OCI-M1 (cell line): ENCODE results near the gene STAT3.
"Not testable (repeated sequence)": the region's sequence is repeated elsewhere in the genome, so short reads cannot be mapped to it uniquely, and the experiment has no call there.

Source experiments
- DNase-seq: peaks from one replicate; lab custom pipeline; 2025; lab: John Stamatoyannopoulos, UW

The STAT3 gene

DNA sequence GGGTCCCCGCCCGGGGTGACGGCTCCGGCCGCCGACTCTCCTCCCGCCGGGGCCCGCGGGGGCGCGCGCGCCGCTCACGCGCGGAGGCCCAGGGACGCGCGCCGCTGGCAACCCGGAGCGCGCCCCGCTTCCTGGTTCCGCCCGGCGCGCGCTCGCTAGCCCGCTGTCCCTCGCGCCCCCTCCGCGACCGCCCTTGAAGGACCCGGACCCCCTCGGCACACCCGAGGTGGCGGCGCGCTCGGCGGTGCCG lies 112.0 kb downstream of the STAT3 start, which contains the start of gene STAT5B:
Gene STAT5B, minus strand, starts transcription at position 33 of the 250 bp plus-strand sequence. CDS start 44,264 bp downstream, outside the sequence.
- DNase-seq, result peak; percentile 77

DNA sequence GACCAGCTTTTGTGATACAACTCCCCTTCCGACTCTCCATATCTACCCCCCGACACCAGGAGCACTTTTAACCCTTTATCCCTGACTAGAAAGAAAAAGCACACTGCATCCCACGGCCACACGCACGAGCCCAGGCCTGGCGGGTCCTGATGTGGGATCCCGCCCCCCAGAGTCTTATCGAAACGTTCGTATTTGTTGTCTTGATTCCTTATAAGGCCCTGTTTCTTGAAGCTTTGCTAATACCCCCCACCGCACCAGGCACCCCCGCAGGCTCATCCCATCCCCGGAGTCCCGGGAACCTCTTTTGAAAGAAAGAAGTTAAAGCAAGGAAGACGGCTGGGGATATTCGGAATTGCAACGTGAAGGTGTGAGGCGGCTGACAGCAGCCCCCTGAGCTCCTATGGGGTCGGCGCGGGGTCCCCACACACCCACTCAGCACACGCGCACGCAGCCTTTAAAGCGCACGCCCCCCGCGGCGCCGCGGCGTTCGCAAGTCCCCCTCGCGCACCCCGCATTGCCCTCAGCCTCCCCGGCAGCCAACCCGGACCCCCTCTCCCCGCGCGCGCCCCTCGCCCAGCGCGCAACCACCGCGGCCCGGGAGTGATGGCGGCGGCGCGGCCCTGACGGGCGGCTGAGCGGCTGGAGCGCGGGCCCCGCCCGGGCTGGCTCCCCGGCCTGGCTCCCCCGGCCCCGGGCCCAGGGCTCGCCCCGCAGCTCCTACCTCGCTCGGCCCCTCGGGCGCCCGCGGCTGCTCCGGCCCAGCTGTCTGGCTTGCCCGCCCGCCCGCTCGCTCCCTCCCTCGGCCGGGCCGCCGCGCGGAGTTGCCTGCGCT lies 112.5 kb downstream of the STAT3 start:
- DNase-seq, result peak; percentile 81

GRCh38 chr17:42274812-42275526 lies 113.3 kb downstream of the STAT3 start:
- DNase-seq, result peak; percentile 69

DNA sequence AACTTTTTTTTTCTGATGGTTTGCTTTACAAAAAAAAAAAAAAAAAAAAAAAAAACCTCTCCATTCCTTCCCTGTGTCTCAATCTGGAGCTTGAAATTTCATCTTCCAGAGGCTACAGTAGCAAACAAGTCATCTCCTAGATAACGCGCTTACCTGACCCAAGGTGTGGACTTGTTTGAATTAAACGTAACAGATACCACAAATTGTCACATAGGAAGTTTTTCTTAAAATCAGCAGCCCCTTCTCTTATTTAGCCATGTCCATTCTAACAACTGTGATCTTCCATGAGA lies 114.0 kb downstream of the STAT3 start:
- DNase-seq, result no peak

DNA sequence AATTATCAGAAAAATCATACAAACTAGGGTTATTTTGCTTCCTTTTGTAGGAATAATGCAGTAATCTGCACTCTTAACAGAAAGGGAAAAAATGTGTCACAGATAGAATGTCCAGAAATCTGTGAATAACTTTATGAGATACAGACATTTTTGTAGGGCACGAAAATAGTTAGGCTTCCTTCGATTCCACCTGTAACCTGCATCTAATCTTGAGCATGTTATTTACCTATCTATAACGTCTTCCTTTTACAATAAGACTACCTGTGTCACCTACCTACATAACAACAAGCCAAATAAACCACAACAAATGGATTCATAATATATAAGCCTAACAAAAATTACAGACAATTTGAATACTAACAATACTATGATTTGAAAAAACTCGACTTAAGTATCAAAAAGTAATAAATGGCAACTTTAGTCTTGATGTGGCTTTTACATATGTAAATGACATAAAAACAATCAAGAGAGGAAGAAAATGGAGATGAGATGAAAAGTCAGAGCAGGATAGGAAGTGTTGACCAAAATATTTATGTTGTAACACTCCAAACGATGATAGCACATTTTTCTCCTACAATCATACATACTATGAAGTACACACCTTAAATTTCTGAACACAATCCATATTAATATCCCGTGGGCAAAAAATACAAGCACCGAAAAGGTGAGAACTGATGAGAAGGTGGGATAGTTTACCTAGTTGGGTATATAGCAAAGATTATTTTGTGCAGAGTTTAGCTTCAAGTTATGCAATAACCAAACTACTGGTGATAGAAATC lies 114.6 kb downstream of the STAT3 start:
- peak; percentile 66 for DNase-seq

GRCh38 chr17:42272162-42272907 lies 115.9 kb downstream of the STAT3 start:
- peak; percentile 35 for DNase-seq

DNA sequence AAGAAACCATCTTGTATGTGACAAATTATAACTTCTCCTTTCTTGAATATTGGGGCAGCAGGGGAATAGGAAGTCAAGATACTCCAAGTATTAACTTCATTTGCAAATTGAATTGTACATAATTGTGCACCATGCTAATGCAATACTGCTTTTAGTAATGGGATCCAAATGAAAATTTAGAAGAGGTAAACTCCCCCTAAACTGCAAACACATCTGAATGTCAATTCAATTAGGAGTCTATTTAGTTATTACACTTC lies 116.5 kb downstream of the STAT3 start:
- DNase-seq, result peak; percentile 35

DNA sequence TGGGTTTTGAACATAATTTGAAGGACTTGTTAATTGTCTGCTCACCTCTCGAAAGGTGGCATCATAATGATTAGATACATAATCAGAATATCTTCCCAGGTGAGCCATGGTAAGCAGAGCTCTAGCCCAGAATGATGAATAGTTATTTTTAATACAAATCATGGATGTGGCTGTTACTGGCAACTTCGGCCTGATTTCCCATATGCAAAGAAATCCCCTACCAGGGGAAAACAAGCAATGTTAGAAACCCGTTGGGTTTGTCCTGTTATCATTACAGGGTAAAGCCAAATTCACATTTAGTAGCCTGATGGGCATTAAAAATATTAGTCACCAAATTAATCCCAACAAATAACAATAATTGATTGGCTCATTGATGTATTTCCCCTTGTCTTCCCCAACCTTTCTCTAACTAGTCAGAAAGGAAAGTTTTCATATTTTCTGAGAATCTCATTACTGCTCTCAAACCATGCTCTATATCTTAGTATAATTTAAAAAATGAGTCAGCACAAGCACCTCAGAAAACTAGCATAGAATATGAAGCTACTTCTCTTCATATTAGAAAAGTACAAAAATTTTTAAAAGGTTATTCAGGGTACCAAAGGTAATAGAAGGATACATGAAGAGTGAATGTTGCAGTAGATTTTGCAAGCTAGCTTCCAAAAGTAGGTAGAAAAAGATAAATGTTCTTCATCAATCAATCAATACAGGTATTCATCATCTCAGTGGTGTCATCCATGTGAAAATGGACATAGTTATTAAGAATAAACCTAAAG lies 117.0 kb downstream of the STAT3 start:
- no peak for DNase-seq

GRCh38 chr17:42270596-42270995 lies 117.6 kb downstream of the STAT3 start:
- no peak for DNase-seq

DNA sequence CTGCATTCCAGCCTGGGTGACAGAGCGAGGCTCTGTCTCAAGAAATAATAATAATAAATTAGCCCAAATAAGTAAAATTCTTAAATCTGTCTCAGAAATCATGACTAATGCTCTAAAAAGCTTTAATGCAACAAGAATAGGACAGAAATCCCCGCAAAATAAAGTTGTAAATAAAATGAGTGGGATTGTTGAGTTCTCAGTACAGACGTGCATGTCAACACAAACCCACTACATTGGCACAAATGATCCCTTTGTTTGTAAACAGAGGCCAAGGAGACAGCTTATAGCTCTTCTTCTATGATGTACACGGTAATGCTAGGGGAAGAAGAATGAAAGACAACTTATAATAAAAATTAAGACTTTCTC lies 118.1 kb downstream of the STAT3 start:
- DNase-seq, result no peak

DNA sequence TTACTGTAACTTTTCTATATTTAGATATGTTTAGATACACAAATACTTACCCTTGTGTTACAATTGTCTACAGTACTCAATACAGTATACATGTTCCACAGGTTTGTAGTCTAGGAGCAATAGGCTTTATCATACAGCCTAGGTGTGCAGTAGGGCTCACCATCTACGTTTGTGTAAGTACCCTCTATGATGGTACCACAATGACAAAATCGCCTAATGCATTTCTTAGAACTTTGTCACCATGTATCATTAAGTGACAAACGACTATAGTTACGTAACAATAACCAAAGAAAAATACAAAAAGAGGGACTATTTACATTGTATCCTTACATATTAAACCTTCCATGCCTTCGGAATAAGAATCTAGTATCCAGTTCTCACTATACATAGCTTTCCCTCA lies 120.0 kb downstream of the STAT3 start:
- DNase-seq, result no peak

- peak; percentile 92 for DNase-seq
Measured at GRCh38 chr17:42266918-42267766, 121.1 kb downstream of the STAT3 start.

GRCh38 chr17:42266462-42266861 lies 121.8 kb downstream of the STAT3 start:
- no peak for DNase-seq

DNA sequence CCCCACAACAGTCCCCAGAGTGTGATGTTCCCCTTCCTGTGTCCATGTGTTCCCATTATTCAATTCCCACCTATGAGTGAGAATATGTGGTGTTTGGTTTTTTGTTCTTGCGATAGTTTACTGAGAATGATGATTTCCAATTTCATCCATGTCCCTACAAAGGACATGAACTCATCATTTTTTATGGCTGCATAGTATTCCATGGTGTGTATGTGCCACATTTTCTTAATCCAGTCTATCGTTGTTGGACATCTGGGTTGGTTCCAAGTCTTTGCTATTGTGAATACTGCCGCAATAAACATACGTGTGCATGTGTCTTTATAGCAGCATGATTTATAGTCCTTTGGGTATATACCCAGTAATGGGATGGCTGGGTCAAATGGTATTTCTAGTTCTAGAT lies 123.9 kb downstream of the STAT3 start:
- not testable (repeated sequence) for DNase-seq
